D721Med (cell line): ENCODE data around the gene ZNF239.
"Not testable (repeated sequence)": the region's sequence is repeated elsewhere in the genome, so short reads cannot be mapped to it uniquely, and the experiment has no call there.

Source experiments
- DNase-seq: peaks from one replicate; pipeline ENCODE4 v3.0.0; 2011; ENCODE audit warnings: low spot score; ENCODE audit not compliant: insufficient read length
- FAIRE-seq: peaks from 2 replicates; lab custom pipeline; 2011; peaks lifted over from hg19 to GRCh38; lab: Jason Lieb, UNC
- CTCF ChIP-seq: IDR thresholded peaks from 2 replicates; pipeline ENCODE4 v1.5.1; 2012; ENCODE audit warnings: mild to moderate bottlenecking, control low read depth; ENCODE audit not compliant: insufficient read depth; ENCODE audit errors: missing control alignments

The ZNF239 gene

GRCh38 chr10:43607199-43607573 lies 32.8 kb upstream of the ZNF239 start:
- TF ChIP-seq CTCF = no peak
- FAIRE-seq (no peak), DNase-seq (no peak)

GRCh38 chr10:43606323-43607198 lies 32.1 kb upstream of the ZNF239 start, which contains the start of gene ZNF485:
Gene ZNF485 (plus strand): TSS chr10:43606438. CDS start chr10:43607051, 613 bp downstream.
- FAIRE-seq = no peak

GRCh38 chr10:43605850-43606322 lies 31.5 kb upstream of the ZNF239 start:
- no peak for TF ChIP-seq CTCF
- FAIRE-seq = no peak
- DNase-seq = no peak

More at GRCh38 chr10:43606323-43607198, 32.1 kb upstream of the ZNF239 start, which contains the start of gene ZNF485:
- peak; percentile 65 for DNase-seq
- no peak for TF ChIP-seq CTCF

- not testable (repeated sequence) for DNase-seq, FAIRE-seq
Measured at GRCh38 chr10:43601576-43601975, 27.2 kb upstream of the ZNF239 start.

- DNase-seq (no peak), FAIRE-seq (no peak)
- no peak for TF ChIP-seq CTCF
Measured at GRCh38 chr10:43599333-43599732, 24.9 kb upstream of the ZNF239 start.

GRCh38 chr10:43598446-43598845 lies 24.0 kb upstream of the ZNF239 start:
- no peak for FAIRE-seq
- TF ChIP-seq CTCF = no peak
- DNase-seq = no peak

- DNase-seq = no peak
- no peak for FAIRE-seq
- TF ChIP-seq CTCF = no peak
Measured at GRCh38 chr10:43596546-43596945, 22.1 kb upstream of the ZNF239 start.
